Measurements from ENCODE around the gene RPL28. TPM values are rescaled to one million over a fixed set of nuclear protein-coding genes. Genes with fewer than 3 reads are reported as not detected.

Gene RPL28
- total RNA-seq, result 1,000 to 10,000 TPM; 1,106 to 1,518 TPM

DNA sequence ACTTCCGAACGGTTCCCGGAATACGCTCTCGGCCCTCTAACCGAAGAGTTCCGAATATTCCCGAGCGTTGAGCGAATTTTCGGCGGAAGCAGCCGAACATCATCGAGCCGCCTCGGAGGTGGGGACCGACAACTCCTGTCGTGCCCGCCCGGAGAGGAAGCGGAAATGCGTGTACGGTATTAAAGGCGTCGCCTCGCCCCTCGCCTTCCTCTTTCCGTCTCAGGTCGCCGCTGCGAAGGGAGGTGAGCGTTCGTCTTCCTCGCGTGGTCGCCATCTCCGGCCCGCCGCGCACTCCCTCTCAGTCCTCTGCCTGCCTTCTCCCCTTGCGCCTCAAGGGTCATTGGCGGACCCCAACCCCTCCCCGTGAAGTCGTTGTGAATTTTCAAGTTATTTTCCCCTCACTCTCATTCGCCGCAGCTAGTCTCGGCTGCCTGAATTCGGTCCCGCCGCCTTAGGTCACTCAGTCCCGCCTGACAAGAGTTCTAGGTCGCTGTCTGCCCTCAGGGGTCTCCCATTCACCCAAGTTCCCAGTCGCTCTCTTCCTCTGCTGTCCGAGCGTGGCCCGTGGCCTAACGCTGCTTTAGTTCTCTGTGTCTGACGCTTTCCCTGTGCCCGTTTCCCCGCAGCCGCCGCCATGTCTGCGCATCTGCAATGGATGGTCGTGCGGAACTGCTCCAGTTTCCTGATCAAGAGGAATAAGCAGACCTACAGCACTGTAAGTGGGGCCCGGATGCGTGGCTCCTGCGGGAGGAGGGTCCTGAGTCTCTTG lies at the start of gene RPL28:
RPL28 (plus strand) TSS at position 209 of the 769 bp plus-strand sequence; CDS start at position 635, 426 bp downstream.
- Mint-ChIP-seq H3K4me1 (ENCODE audit: low read depth in 2 of 2) (peaks cover 62 to 64% of the 10 kb centered on the region in 2 donors), H3K9me3 (no peaks in the 10 kb centered on the region), H3K27ac (peak within 1 kb of the TSS; percentile 98 to 99), H3K4me3 (peak within 1 kb of the TSS; percentile 98), H3K36me3 (peaks cover 11% of the 10 kb centered on the region), H3K27me3 (no peaks in the 10 kb centered on the region)
- ATAC-seq (peak; percentile 86 to 93), DNase-seq (ENCODE audit: low spot score) (peak; percentile 98)

- no peak overlapping the region for H3K27ac Mint-ChIP-seq
- DNase-seq (ENCODE audit: low spot score) (no peak), ATAC-seq (no peak)
- H3K27me3 Mint-ChIP-seq, result peaks cover 6 to 11% of the 10 kb centered on the region in 2 donors
- H3K36me3 Mint-ChIP-seq, result no peaks in the 10 kb centered on the region
- peaks cover 15 to 16% of the 10 kb centered on the region in 2 donors for H3K4me1 Mint-ChIP-seq (ENCODE audit: low read depth in 2 of 2)
- H3K4me3 Mint-ChIP-seq, result no peak overlapping the region
- no peaks in the 10 kb centered on the region for H3K9me3 Mint-ChIP-seq
Observed at GRCh38 chr19:55336101-55336500, 49.6 kb upstream of the RPL28 start.

- no peaks in the 10 kb centered on the region for H3K36me3 Mint-ChIP-seq
- peak within 1 kb of the TSS; percentile 95 to 97 for H3K27ac Mint-ChIP-seq
- H3K27me3 Mint-ChIP-seq, result peaks cover 0 to 11% of the 10 kb centered on the region in 2 donors
- ATAC-seq (peak; percentile 91), DNase-seq (ENCODE audit: low spot score) (peak; percentile 100)
- H3K9me3 Mint-ChIP-seq, result no peaks in the 10 kb centered on the region
- H3K4me1 Mint-ChIP-seq (ENCODE audit: low read depth in 2 of 2), result peaks cover 19 to 20% of the 10 kb centered on the region in 2 donors
- H3K4me3 Mint-ChIP-seq, result peak within 1 kb of the TSS; percentile 95
Observed at GRCh38 chr19:55339105-55339888, 46.4 kb upstream of the RPL28 start, which contains the start of gene KMT5C. Gene KMT5C (plus strand): TSS chr19:55339876. CDS start chr19:55341937, 2,061 bp downstream.

DNA sequence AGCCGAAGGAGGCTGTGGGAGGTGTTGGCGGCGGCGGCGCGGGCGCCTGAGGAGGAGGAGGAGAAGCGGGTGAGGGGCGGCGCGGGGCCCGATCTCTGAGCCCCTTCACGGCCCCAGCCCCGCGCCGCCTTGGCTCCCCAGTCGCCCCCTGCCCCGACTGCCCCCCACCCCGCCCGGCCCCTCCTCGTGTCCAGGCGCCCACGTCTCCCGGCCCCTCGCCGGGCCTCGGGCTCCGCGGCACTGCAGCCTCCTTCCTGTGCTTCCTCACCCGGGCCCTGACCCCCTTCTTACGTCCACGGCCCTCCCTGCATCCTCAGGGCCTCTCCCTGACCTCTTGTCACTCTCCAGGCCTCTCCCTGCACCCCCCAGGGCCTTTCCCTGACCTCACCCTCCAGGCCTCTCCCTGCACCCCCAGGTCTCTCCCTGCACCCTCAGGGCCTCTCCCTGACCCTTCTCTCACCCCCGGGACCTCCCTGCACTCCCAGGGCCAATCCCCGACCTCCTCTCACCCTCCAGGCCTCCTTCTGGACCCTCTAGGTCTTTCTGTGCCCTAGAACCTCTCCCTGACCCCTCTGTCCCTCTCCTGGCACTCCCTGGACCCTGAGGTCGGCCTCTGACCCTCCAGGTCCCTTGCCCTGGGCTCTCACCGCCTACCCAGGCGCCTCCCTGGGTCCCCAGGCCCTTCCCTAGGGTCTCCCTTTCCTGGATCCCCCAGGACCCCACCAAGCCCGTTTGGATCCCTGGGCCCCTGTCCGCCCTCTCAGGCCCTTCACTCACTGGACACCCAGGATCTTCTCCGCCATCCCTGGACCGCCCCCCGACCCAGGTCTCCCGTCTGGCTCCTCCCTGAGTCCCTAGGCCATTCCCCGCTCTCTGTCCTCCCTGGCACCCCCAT lies 45.6 kb upstream of the RPL28 start:
- H3K4me3 Mint-ChIP-seq, result peak overlapping the region; percentile 95
- DNase-seq (ENCODE audit: low spot score) (no peak), ATAC-seq (no peak)
- no peaks in the 10 kb centered on the region for H3K36me3 Mint-ChIP-seq
- H3K9me3 Mint-ChIP-seq, result no peaks in the 10 kb centered on the region
- peak overlapping the region; percentile 95 to 97 for H3K27ac Mint-ChIP-seq
- peaks cover 0 to 11% of the 10 kb centered on the region in 2 donors for H3K27me3 Mint-ChIP-seq
- peaks cover 20 to 22% of the 10 kb centered on the region in 2 donors for H3K4me1 Mint-ChIP-seq (ENCODE audit: low read depth in 2 of 2)

DNA sequence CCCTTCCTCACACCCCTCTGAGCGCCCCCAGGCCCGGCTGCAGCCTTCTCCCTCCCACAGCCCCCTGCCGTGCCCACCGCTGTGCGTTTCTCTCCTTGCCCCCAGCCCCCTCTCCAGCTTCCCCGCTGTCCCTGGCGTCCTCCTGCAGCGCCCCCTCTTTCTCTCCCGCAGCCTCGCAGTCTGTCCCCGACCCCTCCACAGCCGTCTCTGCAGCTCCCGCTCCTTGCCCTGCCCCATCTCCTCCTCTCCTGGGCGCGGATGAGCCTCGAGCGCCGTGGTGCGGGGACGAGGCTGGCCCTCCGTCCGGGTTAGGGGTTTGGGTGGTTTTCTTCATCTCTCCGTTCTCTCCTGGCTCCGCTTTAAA lies 45.0 kb upstream of the RPL28 start:
- ATAC-seq (no peak), DNase-seq (ENCODE audit: low spot score) (no peak)
- Mint-ChIP-seq H3K4me3 (peak overlapping the region; percentile 95), H3K4me1 (ENCODE audit: low read depth in 2 of 2) (peaks cover 20 to 22% of the 10 kb centered on the region in 2 donors), H3K27ac (peak overlapping the region; percentile 95 to 97), H3K9me3 (no peaks in the 10 kb centered on the region), H3K27me3 (peaks cover 0 to 11% of the 10 kb centered on the region in 2 donors), H3K36me3 (no peaks in the 10 kb centered on the region)

DNA sequence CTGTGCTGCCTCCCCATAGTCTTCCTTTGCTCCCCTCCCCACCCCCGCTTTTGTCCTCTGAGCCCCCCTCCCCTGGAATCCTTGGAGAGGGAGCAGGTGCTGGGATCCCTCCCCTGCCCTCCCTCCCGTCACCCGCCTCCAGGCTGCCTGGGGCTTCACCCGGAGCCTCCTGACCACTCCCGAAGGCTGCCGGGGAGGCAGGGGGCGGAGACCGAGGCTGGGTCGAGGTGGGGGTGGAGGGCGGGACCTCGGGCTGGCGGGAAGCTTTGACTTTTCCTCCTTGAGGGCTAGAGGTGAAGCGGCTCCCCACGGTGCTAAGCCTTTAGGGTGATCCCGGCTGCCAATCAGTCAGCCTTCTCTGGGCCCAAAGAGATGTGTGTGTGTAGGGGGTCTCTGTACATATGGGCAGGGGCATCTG lies 44.6 kb upstream of the RPL28 start:
- ATAC-seq (no peak), DNase-seq (ENCODE audit: low spot score) (no peak)
- Mint-ChIP-seq H3K4me3 (peak overlapping the region; percentile 95), H3K36me3 (no peaks in the 10 kb centered on the region), H3K9me3 (no peaks in the 10 kb centered on the region), H3K27ac (peak overlapping the region; percentile 95 to 97), H3K4me1 (ENCODE audit: low read depth in 2 of 2) (peaks cover 20 to 22% of the 10 kb centered on the region in 2 donors), H3K27me3 (peaks cover 0 to 7% of the 10 kb centered on the region in 2 donors)

DNA sequence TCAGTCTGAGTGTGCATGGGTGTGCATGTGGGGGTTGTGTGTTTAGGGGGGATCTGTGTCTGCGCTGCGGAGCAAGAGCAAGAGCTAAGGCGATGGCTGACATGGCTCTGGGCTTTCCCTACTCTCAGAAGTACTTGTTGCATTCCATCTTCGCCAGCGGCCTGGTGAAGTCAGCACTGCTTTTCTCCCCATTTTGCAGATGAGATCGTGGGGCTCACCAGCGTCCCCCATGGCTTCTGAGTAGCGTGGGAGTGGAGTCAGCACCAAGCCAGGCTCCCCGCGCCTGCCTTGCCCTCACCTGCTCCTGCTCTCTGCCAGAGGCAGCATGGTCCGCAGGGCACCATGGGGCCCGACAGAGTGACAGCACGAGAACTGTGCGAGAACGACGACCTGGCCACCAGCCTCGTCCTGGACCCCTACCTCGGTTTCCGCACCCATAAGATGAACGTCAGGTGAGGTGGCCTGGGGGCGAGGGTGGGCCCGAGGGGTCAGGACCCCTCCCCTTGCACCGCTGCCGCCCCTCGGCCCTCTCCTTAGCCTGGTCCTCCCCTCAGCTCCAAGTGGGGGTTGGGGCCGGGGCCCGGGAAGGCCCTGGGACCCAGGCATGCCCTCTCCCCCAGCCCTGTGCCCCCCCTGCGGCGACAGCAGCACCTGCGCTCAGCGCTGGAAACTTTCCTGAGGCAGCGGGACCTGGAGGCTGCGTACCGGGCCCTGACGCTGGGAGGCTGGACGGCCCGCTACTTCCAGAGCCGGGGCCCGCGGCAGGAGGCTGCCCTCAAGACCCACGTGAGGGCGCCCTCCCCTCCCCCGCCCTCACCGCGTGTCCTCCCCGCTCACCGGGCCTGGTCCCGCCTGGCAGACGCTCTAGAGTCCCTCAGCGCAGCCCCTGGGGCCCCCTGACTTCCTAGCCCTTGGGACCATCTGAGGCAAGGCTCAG lies 43.9 kb upstream of the RPL28 start:
- ATAC-seq, result no peak
- no peaks in the 10 kb centered on the region for H3K9me3 Mint-ChIP-seq
- H3K27me3 Mint-ChIP-seq, result peaks cover 0 to 3% of the 10 kb centered on the region in 2 donors
- DNase-seq (ENCODE audit: low spot score), result no peak
- peak overlapping the region; percentile 95 for H3K4me3 Mint-ChIP-seq
- H3K36me3 Mint-ChIP-seq, result no peaks in the 10 kb centered on the region
- H3K4me1 Mint-ChIP-seq (ENCODE audit: low read depth in 2 of 2), result peaks cover 20 to 22% of the 10 kb centered on the region in 2 donors
- H3K27ac Mint-ChIP-seq, result no peak overlapping the region

GRCh38 chr19:55344444-55344843 lies 41.3 kb upstream of the RPL28 start:
- Mint-ChIP-seq H3K4me3 (no peak overlapping the region), H3K27ac (no peak overlapping the region), H3K9me3 (no peaks in the 10 kb centered on the region), H3K27me3 (no peaks in the 10 kb centered on the region), H3K36me3 (no peaks in the 10 kb centered on the region), H3K4me1 (ENCODE audit: low read depth in 2 of 2) (peaks cover 9 to 13% of the 10 kb centered on the region in 2 donors)
- ATAC-seq (no peak), DNase-seq (ENCODE audit: low spot score) (no peak)

- DNase-seq (ENCODE audit: low spot score) (no peak), ATAC-seq (no peak)
- Mint-ChIP-seq H3K27ac (no peak overlapping the region), H3K36me3 (no peaks in the 10 kb centered on the region), H3K9me3 (no peaks in the 10 kb centered on the region), H3K4me1 (ENCODE audit: low read depth in 2 of 2) (peaks cover 4 to 10% of the 10 kb centered on the region in 2 donors), H3K4me3 (no peak overlapping the region), H3K27me3 (no peaks in the 10 kb centered on the region)
Observed at GRCh38 chr19:55345101-55345817, 40.5 kb upstream of the RPL28 start.

GRCh38 chr19:55345818-55346724 lies 39.7 kb upstream of the RPL28 start:
- no peak for ATAC-seq
- peaks cover 4 to 7% of the 10 kb centered on the region in 2 donors for H3K4me1 Mint-ChIP-seq (ENCODE audit: low read depth in 2 of 2)

DNA sequence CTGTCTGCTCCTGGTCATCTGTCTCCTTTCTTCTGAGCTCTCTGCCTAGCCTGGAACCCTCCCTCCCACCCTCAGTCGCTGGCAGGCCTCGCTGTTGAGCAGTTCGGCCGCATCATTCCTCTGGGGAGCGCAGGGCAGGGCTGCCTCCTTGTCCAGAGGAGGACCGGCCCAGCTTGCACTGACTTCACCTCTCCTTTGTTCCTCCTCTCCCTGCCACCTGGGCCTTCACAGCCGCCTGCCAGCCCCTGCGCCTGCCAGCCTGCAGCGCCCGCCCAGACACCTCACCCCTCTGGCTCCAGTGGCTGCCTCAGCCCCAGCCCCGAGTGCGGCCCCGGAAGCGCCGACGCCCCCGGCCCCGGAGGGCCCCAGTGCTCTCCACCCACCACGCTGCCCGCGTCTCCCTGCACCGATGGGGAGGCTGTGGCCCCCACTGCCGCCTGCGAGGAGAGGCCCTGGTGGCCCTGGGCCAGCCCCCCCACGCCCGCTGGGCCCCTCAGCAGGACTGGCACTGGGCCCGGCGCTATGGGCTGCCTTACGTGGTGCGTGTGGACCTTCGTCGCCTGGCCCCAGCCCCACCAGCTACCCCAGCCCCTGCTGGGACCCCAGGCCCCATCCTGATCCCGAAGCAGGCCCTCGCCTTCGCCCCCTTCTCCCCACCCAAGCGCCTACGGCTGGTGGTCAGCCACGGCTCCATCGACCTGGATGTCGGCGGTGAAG lies 38.8 kb upstream of the RPL28 start:
- ATAC-seq, result no peak

More at GRCh38 chr19:55345818-55346724, 39.7 kb upstream of the RPL28 start:
- no peak for DNase-seq (ENCODE audit: low spot score)
- Mint-ChIP-seq H3K9me3 (no peaks in the 10 kb centered on the region), H3K27ac (no peak overlapping the region), H3K4me3 (no peak overlapping the region), H3K27me3 (peaks cover under 1 to 2% of the 10 kb centered on the region in 2 donors), H3K36me3 (no peaks in the 10 kb centered on the region)

More for the DNA sequence above, 38.8 kb upstream of the RPL28 start:
- no peak for DNase-seq (ENCODE audit: low spot score)
- H3K4me3 Mint-ChIP-seq, result no peak overlapping the region
- H3K9me3 Mint-ChIP-seq, result no peaks in the 10 kb centered on the region
- peaks cover 9 to 10% of the 10 kb centered on the region in 2 donors for H3K27me3 Mint-ChIP-seq
- peaks cover 0 to 11% of the 10 kb centered on the region in 2 donors for H3K4me1 Mint-ChIP-seq (ENCODE audit: low read depth in 2 of 2)
- H3K27ac Mint-ChIP-seq, result no peak overlapping the region
- H3K36me3 Mint-ChIP-seq, result no peaks in the 10 kb centered on the region
